ENCODE results near the gene SIVA1.
A peak's percentile ranks its signal among the peaks of the same experiment; 100 is the strongest.

Gene SIVA1

GRCh38 chr14:104751539-104752422 is 1.2 kb upstream of the SIVA1 start:
- DNase-seq (ENCODE audit: low read depth in 3 of 3), result no peak

- DNase-seq (ENCODE audit: low read depth in 3 of 3), result no peak
These were observed 568 bp upstream of the SIVA1 start for GRCh38 chr14:104752423-104752734.

- no peak for DNase-seq (ENCODE audit: low read depth in 3 of 3)
These were observed 723 bp downstream of the SIVA1 start for GRCh38 chr14:104753528-104754212.

- DNase-seq (ENCODE audit: low read depth in 3 of 3), result no peak
These were observed 1.4 kb downstream of the SIVA1 start for GRCh38 chr14:104754213-104754851.

GRCh38 chr14:104755621-104756020 is 2.7 kb downstream of the SIVA1 start:
- no peak for DNase-seq (ENCODE audit: low read depth in 3 of 3)

GRCh38 chr14:104756477-104757237 is 3.7 kb downstream of the SIVA1 start:
- DNase-seq (ENCODE audit: low read depth in 3 of 3), result no peak

- DNase-seq (ENCODE audit: low read depth in 3 of 3), result no peak
These were observed 4.3 kb downstream of the SIVA1 start for GRCh38 chr14:104757238-104757585.

GRCh38 chr14:104757681-104758392 is 4.9 kb downstream of the SIVA1 start:
- DNase-seq (ENCODE audit: low read depth in 3 of 3), result no peak

- DNase-seq (ENCODE audit: low read depth in 3 of 3), result no peak
These were observed 6.3 kb downstream of the SIVA1 start for GRCh38 chr14:104758981-104759969.

GRCh38 chr14:104765517-104765916 is 12.6 kb downstream of the SIVA1 start:
- no peak for DNase-seq (ENCODE audit: low read depth in 3 of 3)

- no peak for DNase-seq (ENCODE audit: low read depth in 3 of 3)
These were observed 13.4 kb downstream of the SIVA1 start for GRCh38 chr14:104766256-104766862.

GRCh38 chr14:104766863-104767633 is 14.1 kb downstream of the SIVA1 start:
- DNase-seq (ENCODE audit: low read depth in 3 of 3), result no peak

GRCh38 chr14:104767634-104767918 is 14.6 kb downstream of the SIVA1 start:
- DNase-seq (ENCODE audit: low read depth in 3 of 3), result no peak

GRCh38 chr14:104768437-104769323 is 15.7 kb downstream of the SIVA1 start:
- DNase-seq (ENCODE audit: low read depth in 3 of 3), result peak; percentile 87 to 91 (median 87)

- DNase-seq (ENCODE audit: low read depth in 3 of 3), result no peak
These were observed 16.6 kb downstream of the SIVA1 start for GRCh38 chr14:104769324-104770071.

GRCh38 chr14:104770072-104770579 is 17.2 kb downstream of the SIVA1 start:
- DNase-seq (ENCODE audit: low read depth in 3 of 3), result no peak

GRCh38 chr14:104770851-104771272 is 17.9 kb downstream of the SIVA1 start:
- no peak for DNase-seq (ENCODE audit: low read depth in 3 of 3)

All from stimulated activated CD4-positive, alpha-beta T cell treated with anti-CD3 and anti-CD28 coated beads, TNF-alpha, amount 100 ng/mL, for 4 hours (primary cell).